T-helper 17 cell (primary cell): ENCODE measurements around the gene VPS37B. TPM values are rescaled to one million over a fixed set of nuclear protein-coding genes. Genes with fewer than 3 reads are reported as not detected.
"Not testable (repeated sequence)": the region's sequence is repeated elsewhere in the genome, so short reads cannot be mapped to it uniquely, and the experiment has no call there.

Experiments used
- ATAC-seq: fragments of 150-1000 bp; cut with Tn5 transposase; 2 replicates; pipeline ENCODE4 v1.10.0; 2021; ENCODE audit warnings: mild to moderate bottlenecking, moderate library complexity
- DNase-seq, 3 donors: peaks; one replicate each; pipeline versions ENCODE4 v3.0.0 to v3.0.0-alpha.2; 2020 to 2021
- H3K9me3 ChIP-seq: one replicate; pipeline ENCODE4 v1.7.0; 2013; ENCODE audit warnings: low read length, mild to moderate bottlenecking; ENCODE audit not compliant: control insufficient read depth, poor library complexity, severe bottlenecking
- H3K27ac Mint-ChIP-seq: one replicate; pipeline ENCODE4 v1.8.0; 2022; ENCODE audit warnings: mild to moderate bottlenecking, moderate library complexity, mixed read lengths
- H3K27me3 Mint-ChIP-seq: one replicate; pipeline ENCODE4 v1.8.0; 2022; ENCODE audit warnings: mixed read lengths
- H3K36me3 Mint-ChIP-seq: one replicate; pipeline ENCODE4 v1.8.0; 2022; ENCODE audit warnings: low read depth, mixed read lengths
- H3K4me1 Mint-ChIP-seq: one replicate; pipeline ENCODE4 v1.8.0; 2022; ENCODE audit warnings: mild to moderate bottlenecking, mixed read lengths
- H3K4me3 Mint-ChIP-seq: one replicate; pipeline ENCODE4 v1.8.0; 2022; ENCODE audit warnings: mild to moderate bottlenecking, moderate library complexity, mixed read lengths
- total RNA-seq, 4 donors: library from RNA in 2 of 4; stranded (reverse) in 2 of 4; gene quantifications; one replicate each; pipeline ENCODE4 v1.2.3 and lab custom pipeline; 2022 to 2026

The VPS37B gene, protein sequence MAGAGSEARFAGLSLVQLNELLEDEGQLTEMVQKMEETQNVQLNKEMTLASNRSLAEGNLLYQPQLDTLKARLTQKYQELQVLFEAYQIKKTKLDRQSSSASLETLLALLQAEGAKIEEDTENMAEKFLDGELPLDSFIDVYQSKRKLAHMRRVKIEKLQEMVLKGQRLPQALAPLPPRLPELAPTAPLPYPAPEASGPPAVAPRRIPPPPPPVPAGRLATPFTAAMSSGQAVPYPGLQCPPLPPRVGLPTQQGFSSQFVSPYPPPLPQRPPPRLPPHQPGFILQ
- 10 to 100 TPM; 82.2 to 90.5 TPM for total RNA-seq
- 28.9 to 41.4 reads per million in 2 donors for total RNA-seq (lab: John Stamatoyannopoulos, UW)

DNA sequence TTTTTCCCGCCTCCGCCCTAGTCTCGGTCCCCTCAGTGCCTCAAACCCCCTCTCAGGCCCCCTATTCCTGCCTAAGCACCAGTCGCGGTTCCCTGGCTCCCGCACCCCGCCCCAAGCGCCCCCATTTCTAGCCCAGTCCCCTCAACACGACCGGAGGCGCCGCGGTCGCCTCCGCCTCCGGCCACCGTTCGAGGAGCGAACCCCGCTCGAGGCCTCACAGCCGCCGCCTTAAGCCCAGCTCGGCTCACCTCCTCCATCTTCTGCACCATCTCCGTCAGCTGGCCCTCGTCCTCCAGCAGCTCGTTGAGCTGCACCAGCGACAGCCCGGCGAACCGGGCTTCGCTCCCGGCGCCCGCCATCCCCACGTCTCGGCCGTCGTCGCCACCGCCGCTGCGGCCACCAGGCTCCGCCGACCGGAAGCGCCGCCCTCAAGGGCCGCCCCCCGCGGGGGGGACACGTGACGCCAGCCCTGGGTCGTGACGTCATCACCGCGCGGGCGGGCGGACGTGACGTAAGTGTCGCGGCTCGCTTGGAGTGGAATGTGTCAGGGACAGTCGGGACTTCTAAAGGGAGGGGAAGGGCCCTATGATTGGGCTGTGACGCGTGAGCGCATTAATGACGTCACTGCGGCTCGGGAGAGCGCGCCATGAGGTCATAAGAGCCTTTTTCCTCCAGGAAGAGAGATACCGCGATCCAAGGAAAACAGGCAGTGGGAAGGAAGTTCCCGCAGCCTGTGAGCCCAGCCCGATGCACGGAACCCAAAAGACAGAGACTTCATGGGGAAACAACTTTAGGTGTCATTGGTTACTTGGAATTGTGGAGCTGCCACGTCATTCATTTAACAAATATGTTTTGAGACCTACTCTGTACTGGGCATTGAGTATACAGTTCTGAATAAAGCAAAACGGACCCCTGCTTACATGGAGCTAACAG is at the start of gene VPS37B:
VPS37B (minus strand) TSS at position 421 of the 933 bp plus-strand sequence; CDS start at position 359, 62 bp downstream.
- peaks cover 3% of the 10 kb centered on the region for H3K36me3 Mint-ChIP-seq
- peak within 1 kb of the TSS; percentile 97 for H3K27ac Mint-ChIP-seq
- peak; percentile 74 for ATAC-seq
- peak within 1 kb of the TSS; percentile 96 for H3K4me3 Mint-ChIP-seq
- H3K4me1 Mint-ChIP-seq, result peaks cover 56% of the 10 kb centered on the region
- peak; percentile 80 to 91 (median 80) for DNase-seq
- no peaks in the 10 kb centered on the region for H3K9me3 ChIP-seq
- H3K27me3 Mint-ChIP-seq, result no peaks in the 10 kb centered on the region

DNA sequence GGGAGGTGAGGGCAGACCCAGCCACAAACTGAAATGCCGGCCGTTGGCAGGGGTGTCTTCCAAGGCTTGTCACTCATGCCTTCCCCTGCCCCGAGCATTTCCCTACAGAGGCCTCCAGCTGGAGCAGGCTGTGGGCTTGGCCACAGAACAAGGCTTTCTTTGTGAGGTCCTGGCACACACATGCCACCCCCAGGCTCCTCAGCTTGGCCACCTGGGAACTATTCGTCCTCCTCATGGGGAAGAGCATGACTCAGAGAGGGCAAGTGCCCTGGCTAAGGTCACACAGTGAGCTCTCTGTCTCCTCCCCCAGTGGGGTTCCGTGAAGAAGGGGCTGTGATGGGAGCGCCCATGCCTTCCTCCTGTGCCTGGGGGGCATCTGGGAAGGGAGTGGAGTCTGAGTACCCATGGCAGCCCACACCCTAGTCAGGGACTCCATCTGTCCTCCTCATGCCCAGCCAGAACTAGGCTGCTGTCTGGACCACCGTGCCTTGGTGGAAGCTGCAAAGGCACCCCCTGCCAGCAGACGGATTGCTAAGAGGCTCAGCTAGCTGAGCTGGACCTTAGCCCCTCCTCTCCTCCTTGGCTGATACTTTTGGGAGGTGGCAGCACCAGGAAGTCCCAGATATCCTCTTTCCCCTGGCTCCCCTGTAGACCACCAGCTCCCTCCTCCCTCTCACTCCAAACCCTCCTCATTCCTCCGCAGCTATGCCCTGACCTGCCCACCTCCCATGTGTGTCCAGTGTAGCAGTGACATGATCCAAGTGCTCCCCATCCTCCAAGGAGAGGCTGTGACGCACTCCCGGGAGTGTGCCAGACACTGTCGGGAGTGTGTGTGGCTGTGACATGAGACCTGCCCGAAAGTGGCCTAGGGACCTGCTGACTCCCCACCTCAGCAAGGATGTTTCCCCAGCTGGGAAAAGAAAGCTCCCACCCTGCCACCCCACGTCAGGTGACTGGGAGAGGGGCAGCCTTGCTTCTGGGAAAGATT is 49.0 kb upstream of the VPS37B start:
- Mint-ChIP-seq H3K4me1 (peaks cover 7% of the 10 kb centered on the region), H3K36me3 (no peaks in the 10 kb centered on the region), H3K27ac (peak overlapping the region; percentile 75), H3K27me3 (no peaks in the 10 kb centered on the region), H3K4me3 (no peak overlapping the region)
- ATAC-seq (no peak), DNase-seq (no peak)
- no peaks in the 10 kb centered on the region for H3K9me3 ChIP-seq

DNA sequence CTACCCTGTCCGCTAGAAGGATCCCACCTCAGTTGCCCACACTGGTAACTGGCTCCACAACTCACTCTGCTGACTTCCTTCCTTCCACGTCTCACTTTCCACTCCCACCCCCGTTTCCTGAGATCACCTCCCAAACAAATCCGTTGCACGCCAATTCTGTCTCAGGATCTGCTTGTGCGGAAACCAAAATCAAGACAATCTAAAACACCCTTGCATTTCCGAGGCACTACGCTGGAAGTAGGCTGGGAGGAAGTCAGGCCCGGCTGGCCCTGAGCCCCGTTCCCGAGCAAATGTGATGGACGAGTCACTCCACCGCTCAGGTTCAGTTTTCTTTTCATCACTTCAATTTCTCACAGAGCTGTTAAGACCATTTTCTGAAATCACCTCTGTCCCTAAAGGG is 47.3 kb upstream of the VPS37B start:
- no peaks in the 10 kb centered on the region for H3K36me3 Mint-ChIP-seq
- H3K4me1 Mint-ChIP-seq, result peaks cover 5% of the 10 kb centered on the region
- DNase-seq (no peak), ATAC-seq (no peak)
- no peaks in the 10 kb centered on the region for H3K9me3 ChIP-seq
- no peak overlapping the region for H3K4me3 Mint-ChIP-seq
- no peaks in the 10 kb centered on the region for H3K27me3 Mint-ChIP-seq
- no peak overlapping the region for H3K27ac Mint-ChIP-seq

DNA sequence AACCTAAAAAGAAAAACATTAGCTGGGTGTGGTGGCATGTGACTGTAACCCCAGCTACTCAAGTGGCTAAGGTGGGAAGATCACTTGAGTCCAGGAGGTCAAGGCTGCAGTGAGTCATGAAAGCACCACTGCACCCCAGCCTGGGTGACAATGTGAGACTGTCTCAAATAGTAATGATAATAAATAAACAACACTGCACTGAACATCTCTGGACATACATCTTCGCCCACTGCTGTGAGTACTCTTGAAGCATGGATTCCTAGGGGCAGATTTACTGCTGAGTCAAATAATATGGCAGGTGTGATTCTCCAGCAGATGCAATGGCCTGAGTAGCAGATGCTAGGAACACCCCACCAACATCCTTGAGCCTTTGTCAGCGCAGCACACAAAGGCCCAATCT is 46.7 kb upstream of the VPS37B start:
- no peak overlapping the region for H3K27ac Mint-ChIP-seq
- DNase-seq, result no peak
- no peaks in the 10 kb centered on the region for H3K9me3 ChIP-seq
- no peak for ATAC-seq
- H3K36me3 Mint-ChIP-seq, result no peaks in the 10 kb centered on the region
- peaks cover 5% of the 10 kb centered on the region for H3K4me1 Mint-ChIP-seq
- no peak overlapping the region for H3K4me3 Mint-ChIP-seq
- H3K27me3 Mint-ChIP-seq, result no peaks in the 10 kb centered on the region

DNA sequence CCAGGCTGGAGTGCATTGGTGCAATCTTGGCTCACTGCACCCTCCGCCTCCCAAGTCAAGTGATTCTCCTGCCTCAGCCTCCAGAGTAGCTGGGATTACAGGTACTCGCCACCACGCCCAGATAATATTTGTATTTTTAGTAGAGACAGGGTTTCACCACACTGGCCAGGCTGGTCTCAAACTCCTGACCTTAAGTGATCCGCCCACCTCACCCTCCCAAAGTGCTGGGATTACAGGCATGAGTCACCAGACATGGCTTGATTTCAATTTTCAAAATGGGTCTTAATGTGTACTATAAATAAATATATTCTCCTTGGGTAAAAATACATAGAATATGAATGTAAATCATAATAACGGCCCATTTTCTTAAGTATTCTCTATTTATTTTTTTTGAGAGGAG is 45.4 kb upstream of the VPS37B start:
- not testable (repeated sequence) for H3K9me3 ChIP-seq, H3K36me3 Mint-ChIP-seq, H3K27ac Mint-ChIP-seq, DNase-seq, H3K4me1 Mint-ChIP-seq, H3K27me3 Mint-ChIP-seq, ATAC-seq, H3K4me3 Mint-ChIP-seq

DNA sequence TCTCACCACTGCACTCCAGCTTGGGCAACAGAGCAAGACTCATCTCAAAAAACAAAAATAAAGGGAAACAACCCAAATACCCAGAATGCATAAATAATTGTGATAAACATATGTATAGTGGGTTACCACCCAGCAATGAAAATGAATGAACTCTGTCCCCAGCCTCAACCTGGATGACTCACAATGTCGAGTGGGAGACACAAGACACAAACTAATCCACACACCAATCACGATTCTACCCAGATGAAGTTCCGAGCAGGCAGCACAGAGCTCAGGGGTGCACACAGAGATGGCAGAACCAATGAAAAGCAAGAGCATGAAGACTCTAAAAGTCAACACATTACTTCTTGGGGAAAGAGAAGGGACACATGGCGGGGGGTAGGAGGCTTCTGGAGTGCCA is 43.2 kb upstream of the VPS37B start:
- no peak overlapping the region for H3K4me3 Mint-ChIP-seq
- ATAC-seq (no peak), DNase-seq (no peak)
- no peaks in the 10 kb centered on the region for H3K9me3 ChIP-seq
- no peaks in the 10 kb centered on the region for H3K4me1 Mint-ChIP-seq
- H3K27ac Mint-ChIP-seq, result no peak overlapping the region
- no peaks in the 10 kb centered on the region for H3K27me3 Mint-ChIP-seq
- H3K36me3 Mint-ChIP-seq, result no peaks in the 10 kb centered on the region

DNA sequence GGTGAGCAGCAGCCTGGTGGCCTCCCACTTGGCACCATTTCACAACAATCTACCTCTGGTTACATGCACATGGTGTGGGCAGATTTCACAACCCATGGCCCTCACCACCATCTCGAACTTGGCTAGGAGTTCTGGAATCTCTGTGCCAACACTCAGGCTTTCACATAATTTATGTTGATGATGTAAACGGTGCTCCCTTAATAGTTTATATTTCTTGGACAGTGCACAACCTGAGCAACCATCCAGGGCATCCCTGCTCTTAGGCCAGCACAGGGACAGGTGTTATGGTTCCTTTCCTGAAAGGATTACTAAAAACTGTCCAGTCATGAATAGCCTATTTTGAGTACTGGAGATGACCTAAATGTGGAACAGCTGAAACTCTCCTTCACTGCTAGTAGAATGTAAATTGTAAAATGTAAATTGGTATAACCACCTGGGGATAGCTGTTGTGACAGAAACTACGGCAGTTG is 41.7 kb upstream of the VPS37B start:
- DNase-seq (no peak), ATAC-seq (no peak)
- H3K36me3 Mint-ChIP-seq, result no peaks in the 10 kb centered on the region
- no peaks in the 10 kb centered on the region for H3K27me3 Mint-ChIP-seq
- no peak overlapping the region for H3K27ac Mint-ChIP-seq
- no peaks in the 10 kb centered on the region for H3K9me3 ChIP-seq
- no peaks in the 10 kb centered on the region for H3K4me1 Mint-ChIP-seq
- H3K4me3 Mint-ChIP-seq, result no peak overlapping the region

DNA sequence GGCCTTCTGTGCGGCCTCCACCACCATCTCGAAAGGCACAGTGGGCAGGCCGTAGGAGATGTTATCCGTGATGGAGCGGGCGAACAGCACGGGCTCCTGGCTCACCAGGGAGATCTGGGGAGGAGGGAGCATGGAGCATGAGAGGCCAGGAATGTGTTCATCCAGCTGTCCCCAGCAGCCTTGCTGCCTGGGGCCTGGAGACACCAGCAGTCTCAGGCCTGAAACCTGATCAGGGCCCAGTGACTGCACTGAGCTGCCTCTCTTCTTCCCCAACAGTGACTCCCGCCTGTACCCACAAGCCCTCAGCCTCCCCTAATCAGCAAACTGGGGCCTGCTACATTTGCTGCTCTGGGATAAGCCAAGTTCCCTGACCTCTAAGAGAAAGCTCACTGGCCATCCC is 39.4 kb upstream of the VPS37B start:
- no peaks in the 10 kb centered on the region for H3K36me3 Mint-ChIP-seq
- H3K4me1 Mint-ChIP-seq, result no peaks in the 10 kb centered on the region
- H3K4me3 Mint-ChIP-seq, result no peak overlapping the region
- no peaks in the 10 kb centered on the region for H3K27me3 Mint-ChIP-seq
- no peak overlapping the region for H3K27ac Mint-ChIP-seq
- H3K9me3 ChIP-seq, result no peaks in the 10 kb centered on the region
- ATAC-seq (no peak), DNase-seq (no peak)

DNA sequence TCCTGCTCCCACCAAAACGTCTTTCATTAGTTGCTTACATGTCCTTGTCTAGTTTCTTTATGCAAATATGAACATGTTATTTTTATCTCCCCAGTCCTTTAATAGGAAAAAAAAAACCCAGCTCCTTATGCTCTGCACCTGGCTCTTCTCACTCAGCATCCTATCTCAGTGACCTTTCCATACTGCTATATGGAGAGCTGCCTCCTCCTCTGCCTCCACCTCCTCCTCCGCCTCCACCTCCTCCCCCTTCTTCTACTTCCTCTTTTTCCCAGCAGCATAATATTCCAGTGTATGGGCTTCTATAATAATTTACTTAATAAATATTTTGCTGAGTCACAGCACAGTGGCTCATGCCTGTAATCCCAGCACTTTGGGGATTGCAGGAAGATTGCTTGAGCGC is 38.8 kb upstream of the VPS37B start:
- Mint-ChIP-seq H3K4me1 (no peaks in the 10 kb centered on the region), H3K36me3 (no peaks in the 10 kb centered on the region), H3K27me3 (no peaks in the 10 kb centered on the region), H3K4me3 (no peak overlapping the region), H3K27ac (no peak overlapping the region)
- DNase-seq (no peak), ATAC-seq (no peak)
- no peaks in the 10 kb centered on the region for H3K9me3 ChIP-seq

DNA sequence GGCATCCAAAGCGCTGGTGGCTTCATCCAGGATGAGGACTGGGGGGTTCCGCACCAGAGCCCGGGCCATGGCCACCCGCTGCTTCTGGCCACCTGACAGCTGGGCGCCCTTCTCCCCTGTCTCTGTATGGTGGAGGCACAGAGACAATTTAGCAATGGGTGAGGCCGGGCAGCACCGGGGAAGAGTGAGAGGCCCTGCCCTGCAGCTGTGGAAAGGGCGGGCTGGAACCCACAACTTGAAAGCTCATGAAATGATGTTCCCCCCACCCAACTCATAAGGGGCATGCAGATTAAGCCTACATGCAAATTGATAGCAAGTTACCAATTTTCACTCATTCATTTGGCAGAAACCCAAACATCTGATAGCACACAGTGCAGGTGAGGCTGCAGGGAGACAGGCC is 36.3 kb upstream of the VPS37B start:
- Mint-ChIP-seq H3K4me3 (no peak overlapping the region), H3K36me3 (no peaks in the 10 kb centered on the region), H3K27me3 (no peaks in the 10 kb centered on the region), H3K27ac (no peak overlapping the region), H3K4me1 (no peaks in the 10 kb centered on the region)
- no peaks in the 10 kb centered on the region for H3K9me3 ChIP-seq
- ATAC-seq, result no peak
- DNase-seq, result no peak

DNA sequence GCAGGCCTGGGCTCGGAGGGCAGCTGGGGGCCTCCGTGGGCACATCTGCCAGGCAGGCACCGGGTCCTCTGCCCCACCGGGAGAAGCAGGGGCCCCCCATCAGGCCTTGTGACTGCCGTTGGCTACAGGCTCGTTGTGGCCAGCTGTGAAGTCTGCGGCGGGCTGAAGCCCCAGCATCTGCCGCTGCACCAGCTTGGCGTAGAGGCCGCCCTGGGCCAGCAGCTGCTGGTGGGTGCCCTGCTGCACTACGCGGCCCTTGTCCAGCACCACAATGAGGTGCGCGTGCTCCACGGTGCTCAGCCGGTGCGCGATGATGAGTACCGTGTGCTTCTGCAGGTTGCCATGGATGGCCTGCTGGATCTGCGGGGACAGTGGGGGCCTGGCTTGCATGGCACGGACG is 33.9 kb upstream of the VPS37B start:
- Mint-ChIP-seq H3K27ac (no peak overlapping the region), H3K4me1 (peaks cover 2% of the 10 kb centered on the region), H3K36me3 (no peaks in the 10 kb centered on the region), H3K27me3 (no peaks in the 10 kb centered on the region), H3K4me3 (no peak overlapping the region)
- no peak for ATAC-seq
- DNase-seq, result no peak
- no peaks in the 10 kb centered on the region for H3K9me3 ChIP-seq

DNA sequence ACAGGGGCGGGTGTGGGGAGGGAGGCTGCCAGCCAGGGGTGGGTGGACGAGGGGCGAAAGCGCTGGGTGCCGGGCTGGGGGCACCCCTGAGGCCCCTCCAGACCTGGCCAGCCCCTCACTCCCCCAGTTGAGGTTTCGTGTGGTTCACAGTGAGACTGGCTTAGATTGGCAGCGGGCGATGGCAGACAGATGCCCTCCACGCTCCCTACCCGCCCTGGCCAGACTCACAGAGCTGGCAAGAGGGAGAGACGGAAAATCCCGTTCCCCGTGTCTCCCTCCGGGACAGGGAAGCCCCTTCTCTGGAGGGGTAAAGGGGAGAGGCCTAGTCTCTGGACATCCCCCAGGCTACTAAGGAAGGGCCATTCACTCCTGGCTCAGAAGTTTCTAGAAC is 33.2 kb upstream of the VPS37B start:
- ATAC-seq (no peak), DNase-seq (no peak)
- H3K4me3 Mint-ChIP-seq, result no peak overlapping the region
- no peaks in the 10 kb centered on the region for H3K9me3 ChIP-seq
- H3K36me3 Mint-ChIP-seq, result no peaks in the 10 kb centered on the region
- no peaks in the 10 kb centered on the region for H3K27me3 Mint-ChIP-seq
- no peak overlapping the region for H3K27ac Mint-ChIP-seq
- H3K4me1 Mint-ChIP-seq, result peaks cover 2% of the 10 kb centered on the region
